ENCODE data around the gene FAR1.

Gene FAR1

DNA sequence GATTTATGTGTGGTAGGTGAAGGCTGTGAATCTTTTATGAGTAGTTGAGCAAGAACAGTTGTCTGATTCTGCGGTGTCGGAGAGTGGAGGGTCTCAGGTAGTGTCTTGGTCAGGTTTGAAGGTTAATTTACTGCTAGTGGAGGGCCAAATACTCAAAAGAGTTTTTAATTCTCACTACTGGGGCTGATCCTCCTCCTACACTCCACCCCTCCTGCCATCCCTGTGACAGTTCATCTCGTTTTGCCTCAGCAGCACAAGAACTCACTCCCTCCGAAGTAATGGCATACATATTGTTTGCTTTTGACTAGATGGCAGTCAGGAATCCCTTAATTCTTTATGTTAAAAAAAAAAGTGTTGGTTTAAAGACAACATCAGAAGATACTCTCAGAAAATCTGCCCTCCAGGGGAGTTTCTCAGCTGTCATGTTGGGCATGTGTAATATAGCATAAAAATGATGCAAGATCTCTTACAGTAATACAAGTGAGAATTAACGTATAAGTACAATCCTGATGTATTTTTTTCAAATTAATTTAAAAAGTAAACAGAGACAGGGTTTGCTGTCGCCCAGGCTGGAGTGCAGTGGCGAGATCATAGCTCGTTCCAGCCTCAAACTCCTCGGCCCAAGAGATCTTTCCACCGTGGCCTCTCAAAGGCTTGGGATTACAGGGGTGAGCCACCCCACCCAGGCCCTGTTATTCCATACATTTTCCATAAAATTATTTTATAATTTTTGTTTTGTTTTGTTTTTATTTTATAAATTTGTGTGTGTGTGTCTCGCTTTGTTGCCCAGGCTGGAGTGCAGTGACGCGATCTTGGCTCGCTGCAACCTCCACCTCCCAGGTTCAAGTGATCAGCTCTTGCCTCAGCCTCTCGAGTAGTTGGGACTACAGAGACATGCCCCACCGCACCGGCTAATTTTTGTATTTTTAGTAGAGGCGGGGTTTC is 1.3 kb downstream of the FAR1 start:
- no peak for DNase-seq

DNA sequence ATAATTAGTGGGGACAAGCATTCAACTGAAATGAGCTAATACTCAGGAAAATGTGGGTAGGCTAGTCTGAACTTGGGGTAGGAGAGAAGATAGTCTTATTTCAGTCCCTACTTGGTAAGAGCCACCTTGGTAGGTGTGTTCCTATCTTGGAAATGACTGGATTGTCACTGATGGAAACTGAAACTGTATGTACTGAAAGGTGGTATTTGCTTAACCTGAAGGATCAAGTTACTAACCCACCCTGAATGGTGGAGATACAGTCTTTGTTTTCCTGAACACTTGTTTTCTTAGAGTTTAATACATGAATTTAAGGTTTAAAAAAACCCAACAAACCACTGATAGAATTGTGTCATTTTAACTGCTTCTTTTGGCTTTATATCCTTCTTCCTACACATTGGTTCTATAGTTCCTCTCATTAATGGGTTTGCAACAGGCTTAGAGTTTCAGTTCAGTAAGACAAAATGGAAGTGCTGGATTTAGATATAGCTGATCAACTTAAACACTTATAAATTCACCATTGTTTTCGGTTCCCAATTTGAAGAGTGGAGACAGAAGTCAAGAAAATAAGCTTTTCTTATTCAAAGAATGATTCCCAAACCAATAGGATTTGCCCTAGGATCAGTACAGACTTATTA is 4.2 kb downstream of the FAR1 start:
- no peak for DNase-seq

DNA sequence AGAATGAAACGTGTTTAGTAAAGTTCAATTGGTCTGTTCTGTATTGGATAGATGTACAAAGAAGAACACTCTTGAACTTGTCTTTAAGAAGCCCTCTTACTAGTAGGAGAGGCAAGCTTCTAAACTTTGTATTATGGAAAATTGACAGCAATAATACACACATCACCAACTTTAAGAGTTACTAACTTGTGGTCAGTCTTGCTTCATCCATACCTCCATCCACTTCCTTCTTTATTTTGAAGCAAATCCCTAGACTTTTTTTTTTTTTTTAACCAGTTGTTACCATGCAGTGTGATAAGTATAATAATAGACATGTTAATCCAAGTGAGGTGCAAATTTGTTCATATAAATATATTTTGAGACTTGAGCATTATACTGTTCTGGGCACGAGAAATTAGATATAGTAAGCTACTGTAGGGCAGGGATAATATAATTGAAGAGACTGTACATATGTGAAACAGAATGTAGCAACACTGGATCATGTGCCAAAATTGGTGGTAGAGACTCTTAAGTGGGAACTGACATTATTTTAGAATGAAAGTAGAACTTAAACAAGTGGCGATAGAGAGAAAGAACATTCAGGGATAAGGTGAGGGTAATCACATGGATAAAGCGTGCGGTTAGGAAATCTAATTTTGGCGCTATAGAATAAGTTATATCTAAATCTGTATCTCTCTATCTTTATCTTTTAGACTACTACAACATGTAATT is 6.5 kb downstream of the FAR1 start:
- DNase-seq: no peak

DNA sequence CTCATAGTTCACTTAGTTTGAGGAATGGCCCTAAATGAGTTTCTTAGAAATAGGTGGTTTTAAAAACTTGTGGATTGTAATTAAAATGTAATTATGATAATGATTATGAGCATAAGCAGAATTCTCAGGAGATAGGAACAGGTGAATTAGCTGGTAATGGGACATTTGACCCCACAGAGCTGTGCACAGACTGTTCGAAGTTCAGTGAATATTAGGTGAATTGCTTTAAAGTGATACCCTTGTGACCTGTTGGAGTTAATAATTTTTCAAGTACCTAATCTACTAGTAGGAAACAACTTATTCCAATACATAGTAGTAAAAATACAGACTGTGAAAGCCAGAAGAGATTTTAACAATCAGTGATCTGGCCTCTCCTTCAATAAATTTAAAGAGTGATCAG is 8.1 kb downstream of the FAR1 start:
- DNase-seq: no peak

DNA sequence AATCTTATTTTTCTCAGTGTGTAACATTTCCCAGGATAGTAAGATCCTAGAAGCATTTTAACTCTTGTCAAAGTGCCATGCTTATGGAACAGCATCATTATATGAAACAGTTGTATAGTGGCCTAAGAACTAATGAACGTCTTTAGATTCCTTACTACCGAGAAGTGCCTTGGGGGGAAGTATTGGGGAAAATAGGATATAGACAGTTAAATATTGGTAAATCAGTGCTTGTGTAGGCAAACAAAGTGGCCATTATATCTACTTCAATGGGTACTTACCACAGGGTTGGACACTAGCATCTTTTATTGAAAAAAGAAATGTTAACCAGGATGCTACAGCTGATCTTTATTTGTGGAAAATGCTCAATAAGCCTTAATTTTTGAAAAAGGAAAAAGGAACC is 11.3 kb downstream of the FAR1 start:
- no peak for DNase-seq

DNA sequence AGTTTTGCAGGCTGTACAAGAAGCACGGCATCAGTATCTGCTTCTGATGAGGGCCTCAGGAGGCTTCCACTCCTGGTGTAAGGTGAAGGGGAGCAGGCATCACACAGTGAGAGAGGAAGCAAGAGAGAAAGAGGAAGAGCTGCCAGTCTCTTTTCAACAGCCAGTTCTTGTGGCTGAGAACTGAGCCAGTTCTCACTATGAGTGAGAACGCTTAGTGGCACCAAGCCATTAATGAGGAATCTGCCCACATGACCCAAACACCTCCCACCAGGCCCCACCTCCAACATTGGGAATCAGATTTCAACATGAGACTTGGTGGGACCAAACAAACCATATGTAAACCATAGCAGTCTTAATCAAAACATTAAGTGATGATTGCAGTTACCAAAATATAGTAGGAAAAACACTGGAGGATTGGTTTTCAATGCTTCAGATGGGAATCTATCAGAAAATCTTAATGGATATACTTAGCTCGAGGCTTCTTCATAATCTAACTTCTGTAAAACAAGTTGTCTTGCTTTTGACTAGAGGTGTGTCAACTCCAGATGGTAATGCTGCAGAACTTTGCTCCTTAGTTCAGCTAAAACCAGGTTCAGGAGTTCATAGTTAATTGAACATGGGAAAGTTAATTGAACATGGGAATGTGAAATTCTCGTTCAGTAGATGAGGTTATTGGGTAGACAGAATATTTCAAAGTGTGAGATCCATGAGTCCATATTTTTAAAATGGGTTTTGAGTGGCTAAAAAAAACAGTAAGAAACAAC is 12.2 kb downstream of the FAR1 start:
- DNase-seq: no peak

DNA sequence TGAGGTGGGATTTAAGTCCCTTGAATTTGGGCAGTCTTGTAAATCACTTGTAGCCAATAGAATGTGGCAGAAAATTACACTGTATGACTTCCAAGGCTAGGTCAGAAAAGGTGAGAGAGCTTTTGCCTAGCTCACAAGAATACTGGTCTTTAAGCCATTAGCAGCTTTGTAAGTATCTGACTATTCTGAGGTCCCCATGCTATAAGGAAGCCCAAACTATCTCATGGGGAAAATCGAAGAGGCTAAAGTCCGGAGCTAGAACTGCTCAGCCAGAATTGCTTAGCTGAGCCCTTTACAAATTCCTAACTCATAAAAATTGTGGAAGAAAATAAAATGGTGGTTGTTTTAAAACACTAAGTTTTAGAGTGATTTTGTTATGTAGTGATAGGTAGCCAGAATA is 13.0 kb downstream of the FAR1 start:
- DNase-seq: no peak

DNA sequence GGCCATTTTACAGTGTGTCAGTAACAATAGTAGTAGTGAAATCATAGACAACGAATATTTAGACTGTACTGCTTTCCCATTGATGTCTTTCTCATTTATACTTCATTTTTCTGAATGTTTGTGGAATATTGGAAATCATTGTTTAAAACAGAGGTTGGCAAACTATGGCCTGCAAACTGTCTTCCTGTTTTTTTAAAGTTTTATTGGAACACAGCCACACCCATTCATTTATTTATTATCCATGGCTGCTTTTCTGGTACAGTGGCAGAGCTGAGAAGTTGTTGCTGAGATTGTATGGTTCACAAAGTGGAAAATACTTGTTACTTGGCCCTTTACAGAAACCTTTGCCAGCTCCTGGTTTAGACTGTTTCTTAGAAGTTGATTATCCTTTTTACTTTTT is 13.7 kb downstream of the FAR1 start:
- no peak for DNase-seq

DNA sequence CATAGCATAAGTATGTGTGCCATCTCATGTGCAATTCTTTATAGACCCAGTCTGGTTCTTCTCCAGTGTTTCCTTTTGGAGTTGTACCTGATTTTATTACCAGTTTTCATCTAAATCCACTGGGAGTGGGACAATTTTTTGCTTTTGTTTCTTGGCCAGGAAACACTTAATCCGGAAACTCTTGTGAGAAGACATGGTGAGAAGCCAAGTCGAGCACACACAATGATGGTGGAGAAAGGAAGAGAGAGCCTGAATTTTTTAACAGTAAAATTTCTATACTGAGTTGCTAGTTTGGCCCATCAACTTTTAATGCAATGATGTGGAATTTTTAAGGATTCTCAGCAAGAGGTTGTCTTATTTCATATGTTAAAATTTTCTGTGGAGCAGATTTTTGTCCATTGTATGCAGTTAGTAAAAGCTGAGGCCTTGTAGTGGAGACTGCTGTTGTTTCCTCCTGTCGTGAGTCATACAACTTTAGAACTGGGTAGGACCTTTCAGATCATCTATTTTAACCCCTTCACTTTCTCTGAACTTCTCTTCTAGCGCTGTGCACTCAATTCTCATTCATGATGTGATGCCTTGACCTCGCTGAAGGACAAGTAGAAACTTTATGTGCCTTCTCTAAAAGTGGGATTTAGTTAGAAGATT is 17.1 kb downstream of the FAR1 start:
- DNase-seq: no peak

DNA sequence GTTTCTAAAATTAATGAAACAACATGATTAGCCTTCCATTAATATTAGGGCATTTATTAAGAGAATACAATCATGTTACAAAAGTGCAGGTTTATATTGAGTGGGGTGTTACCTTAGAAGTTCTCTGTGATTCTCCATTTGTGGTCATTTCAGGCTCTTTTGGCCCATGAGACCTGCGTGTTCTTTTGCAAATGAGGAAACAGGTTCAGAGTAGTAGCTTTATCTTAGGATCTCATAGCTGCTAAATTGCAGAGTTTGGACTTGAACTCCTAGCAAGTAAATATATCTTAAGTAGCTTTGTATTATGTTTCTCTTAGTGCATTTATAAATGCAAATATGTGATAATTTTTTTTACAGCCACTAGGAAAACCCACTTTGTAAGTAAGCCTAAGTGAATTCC is 18.3 kb downstream of the FAR1 start:
- no peak for DNase-seq

DNA sequence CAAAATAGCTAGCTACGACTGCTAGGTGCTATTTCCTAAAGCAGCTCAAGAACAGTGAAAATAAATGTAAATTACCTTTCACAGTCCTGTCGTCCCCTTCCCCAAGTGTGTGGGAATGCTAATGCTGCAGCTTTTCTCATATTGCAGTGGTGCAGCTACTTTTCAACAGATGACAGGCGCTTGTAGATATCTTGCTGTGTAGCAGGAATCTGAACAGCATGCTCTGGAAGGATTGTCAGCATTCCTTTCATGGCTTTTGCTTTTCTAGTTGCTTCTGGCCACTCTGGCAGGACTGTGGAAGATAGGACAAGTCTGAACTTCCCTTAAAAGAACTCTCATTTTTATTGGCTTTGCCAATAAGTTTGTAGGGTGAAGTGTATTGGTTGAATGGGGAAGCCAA is 18.8 kb downstream of the FAR1 start:
- no peak for DNase-seq

DNA sequence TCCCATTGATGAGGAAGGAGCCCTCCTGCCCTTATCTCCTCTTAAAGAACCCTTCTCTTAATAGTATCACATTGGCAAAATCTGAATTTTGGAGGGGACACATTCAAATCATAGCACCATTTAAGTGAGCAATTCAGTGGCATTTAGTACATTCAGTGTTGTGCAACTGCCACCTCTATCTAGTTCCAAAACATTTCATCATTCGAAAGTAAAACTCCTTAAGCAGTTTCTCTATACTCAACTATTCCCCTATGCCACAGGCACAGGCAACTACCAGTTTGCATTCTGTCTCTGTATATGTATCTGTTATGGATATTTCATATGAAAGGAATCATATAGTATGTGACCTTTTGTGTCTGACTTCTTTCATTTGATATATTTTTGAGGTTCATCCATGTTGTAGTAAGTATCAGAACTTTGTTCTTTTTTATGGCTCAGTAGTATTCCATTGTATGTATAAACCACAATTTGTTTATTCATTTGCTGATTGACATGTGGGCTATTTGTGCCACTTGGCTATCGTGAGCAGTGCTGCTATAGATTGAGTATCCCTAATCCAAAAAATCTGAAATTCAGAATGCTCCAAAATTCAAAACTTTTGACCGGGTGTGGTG is 22.9 kb downstream of the FAR1 start:
- DNase-seq: no peak

DNA sequence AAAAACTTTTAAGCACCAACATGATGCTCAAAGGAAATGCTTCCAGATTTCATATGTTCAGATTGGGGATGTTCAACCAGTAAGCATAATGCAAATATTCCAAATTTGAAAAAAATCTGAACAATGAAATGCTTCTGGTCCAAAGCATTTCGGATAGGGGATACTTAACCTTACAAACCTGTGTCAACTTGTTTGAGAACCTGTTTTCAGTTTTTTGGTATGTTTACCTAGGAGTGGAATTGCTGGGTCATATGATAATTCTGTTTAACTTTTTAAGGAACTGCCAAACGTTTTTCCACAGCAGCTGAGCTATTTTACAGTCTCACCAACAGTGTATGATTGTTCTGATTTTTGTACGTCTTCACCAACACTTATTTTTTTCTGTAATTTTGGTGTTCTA is 23.7 kb downstream of the FAR1 start:
- DNase-seq: no peak

DNA sequence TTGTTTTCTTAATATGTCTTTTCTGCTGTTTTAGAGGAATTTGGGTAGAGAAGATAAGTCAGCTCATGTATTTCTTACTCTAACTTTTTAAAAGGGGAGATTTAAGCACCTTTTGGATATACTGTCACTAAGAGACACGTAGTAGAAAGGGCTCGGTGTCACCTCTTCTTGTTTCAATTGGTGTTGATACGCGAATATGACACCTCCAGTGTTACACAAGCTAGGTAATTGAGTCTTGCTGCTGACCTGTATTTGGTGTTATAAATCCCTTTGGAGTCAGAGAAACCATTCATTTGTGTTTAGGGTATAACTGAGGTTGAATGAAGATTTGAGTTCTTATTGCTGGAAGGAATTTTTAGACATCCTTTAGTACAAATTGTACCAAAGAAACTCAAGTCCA is 25.6 kb downstream of the FAR1 start:
- no peak for DNase-seq

DNA sequence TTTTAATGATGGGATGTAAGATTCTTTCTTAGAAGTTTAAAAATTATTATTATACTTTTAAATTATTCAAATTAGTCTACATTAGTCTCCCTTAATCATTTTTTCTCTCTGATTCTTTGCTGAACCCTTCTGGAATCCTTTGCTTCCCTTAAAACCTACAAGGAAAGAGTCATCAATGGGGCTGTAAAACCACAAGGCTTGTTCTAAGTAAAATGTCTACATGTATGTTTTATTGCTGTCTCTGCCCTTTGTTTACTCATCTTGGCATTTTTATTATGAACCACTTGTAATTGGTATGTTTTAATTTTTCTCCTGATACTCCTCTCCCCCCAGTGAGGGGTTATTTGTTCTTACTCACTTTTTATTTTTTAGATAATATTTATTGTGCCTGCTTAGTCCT is 27.4 kb downstream of the FAR1 start:
- no peak for DNase-seq

DNA sequence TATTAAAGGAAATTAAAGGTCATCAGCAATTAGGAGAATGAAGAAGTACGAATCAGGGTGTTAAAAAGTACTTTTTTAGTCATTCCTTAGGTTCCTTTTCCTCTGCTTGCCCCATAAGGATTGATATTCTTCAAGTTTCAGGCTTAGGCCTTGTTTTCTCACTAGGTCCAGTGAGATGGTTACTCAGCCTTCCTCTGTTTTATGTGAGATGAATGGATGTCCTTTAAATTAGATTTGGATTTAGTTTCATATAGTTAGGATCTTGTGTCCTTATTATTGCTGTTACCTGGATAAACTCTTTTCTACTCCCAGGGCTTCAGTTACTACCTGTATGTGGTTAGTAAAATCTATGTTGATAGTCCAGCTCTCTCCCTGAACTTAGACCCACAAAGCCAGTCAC is 29.2 kb downstream of the FAR1 start:
- no peak for DNase-seq

DNA sequence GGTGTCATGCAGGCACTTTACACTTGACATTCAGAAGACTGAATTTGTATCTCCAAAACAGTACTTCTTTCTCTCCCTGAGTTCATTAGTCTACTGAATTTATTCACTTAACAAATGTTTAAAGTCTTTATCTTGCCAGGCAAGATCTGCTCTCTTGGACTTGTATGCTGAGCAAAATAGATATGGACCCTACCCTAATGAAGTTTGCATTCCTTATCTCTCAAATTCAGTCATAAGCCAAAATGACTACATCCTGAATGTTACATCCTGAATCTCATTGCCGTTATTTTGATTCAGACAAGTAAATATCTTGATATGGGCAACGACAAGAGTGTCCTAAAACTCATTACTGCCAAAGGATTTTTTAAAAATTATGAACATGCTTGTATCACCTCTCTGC is 29.7 kb downstream of the FAR1 start:
- DNase-seq: no peak

DNA sequence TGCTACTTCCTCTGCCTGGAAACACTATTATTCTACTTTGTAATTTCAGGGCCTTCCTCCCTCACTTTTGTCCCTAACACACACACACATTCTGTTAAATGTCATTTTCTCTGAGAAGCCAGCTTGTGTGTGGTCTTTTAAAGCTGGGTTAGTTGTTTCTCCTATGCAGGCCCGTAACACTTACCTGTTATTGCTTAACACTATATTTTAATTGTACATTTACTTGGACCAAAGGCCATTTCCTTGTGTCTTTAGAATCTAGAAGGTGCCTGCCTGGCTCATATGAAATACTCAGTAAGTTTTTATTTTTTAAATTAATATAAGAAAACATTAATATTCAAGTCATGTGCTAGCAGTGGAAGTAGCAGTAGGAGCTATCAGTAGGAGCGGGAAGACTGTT is 30.6 kb downstream of the FAR1 start:
- DNase-seq: no peak

DNA sequence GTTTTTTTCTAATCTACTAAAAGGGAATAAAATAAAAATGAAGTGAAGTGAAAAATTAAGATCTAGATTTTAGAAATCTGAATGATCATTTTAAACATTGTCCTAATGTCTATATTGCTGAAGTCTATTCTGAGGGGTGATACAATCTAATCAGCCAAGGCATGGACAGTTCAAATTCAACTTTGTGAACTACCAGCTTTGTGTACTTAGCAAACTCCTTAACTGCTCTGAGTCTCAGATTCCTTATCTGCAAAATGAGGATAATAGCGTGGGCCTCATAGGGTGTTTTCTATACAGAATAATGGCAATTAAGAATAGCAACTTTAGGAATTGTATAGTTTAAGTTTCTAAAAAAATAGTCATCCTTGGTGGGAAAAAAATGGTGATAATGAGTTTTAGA is 31.4 kb downstream of the FAR1 start:
- no peak for DNase-seq

DNA sequence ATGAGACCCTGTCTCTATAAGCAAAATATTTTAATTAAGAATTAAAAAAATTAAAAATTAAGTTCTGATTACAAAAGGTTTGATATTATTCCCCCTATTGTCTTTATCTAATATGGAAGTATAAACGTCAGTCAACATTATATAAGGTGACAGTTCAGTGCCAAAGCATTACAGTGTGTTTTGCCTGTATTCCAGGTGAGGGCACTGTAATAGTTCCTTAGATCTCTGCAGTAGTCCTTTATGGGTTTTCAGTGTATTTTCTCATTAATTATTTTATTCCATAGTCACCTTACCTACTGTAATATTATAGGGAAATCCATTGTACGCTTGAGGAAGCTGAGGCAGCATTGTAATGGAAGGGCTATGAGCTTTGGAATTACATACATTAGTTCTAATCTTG is 33.0 kb downstream of the FAR1 start:
- no peak for DNase-seq

DNA sequence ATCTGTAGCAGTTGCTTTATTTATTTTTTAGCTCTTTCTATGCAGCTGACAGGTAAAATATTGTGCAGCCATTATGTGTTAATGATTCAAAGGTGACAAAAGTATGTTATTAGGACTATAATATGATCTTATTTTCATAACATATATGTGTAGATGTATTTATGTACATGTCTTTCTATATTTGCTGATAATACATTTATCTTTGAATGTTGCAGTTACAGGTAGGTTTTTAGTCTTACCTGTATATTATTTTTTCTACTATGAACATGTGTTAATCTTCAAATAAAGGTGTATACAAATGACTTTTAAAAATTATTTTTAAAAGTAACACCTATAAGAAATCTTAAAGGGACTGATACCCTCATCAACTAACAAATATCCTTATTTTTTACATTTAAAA is 33.6 kb downstream of the FAR1 start:
- no peak for DNase-seq

DNA sequence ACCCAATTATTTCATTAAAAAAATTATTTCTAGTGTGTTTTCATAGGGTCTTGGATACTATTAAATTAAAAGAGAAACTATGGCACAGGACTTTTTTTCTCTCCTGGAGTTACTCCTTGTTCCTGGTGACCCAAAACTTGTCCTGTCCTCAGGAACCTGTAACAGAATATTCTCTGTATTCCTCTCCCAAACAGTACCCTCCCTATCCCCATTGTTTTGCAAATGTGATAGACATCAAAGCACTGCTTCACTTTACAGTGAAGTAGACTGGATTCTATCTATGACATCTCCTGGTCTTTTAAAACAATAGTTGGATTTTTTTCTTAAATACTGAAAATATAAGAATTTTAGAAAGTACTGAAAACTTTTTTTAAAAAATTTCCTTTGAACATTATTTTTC is 37.2 kb downstream of the FAR1 start:
- no peak for DNase-seq
